NCI-H128 (cell line): Measurements from ENCODE around the gene TFAP2C.
"Not testable (repeated sequence)": the region's sequence is repeated elsewhere in the genome, so short reads cannot be mapped to it uniquely, and the experiment has no call there.

Experiments used
- DNase-seq: peaks from one replicate; lab custom pipeline; 2025; ENCODE audit not compliant: unreplicated experiment; lab: John Stamatoyannopoulos, UW

The TFAP2C gene

DNA sequence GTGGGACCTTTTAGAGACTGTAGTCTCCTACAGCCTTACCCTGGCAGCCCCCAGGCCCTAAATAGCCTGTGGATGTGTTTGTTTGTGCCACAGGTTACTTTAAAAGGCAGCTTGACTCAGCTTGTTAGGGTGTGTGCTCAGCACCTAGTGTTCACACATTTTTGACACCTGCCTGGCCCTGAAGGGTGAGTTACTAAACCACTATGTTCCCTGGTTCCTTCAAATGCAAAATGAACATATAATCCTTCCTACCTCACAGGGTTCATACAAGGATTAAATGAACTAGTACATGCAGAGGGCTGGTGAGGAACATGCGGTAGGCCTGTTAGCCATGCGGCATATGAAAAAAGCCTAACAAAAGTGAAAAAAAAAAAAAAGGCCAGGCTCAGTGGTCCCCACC is 14.9 kb upstream of the TFAP2C start:
- DNase-seq: no peak

GRCh38 chr20:56616716-56617115 is 12.4 kb upstream of the TFAP2C start:
- no peak for DNase-seq

GRCh38 chr20:56617489-56617888 is 11.6 kb upstream of the TFAP2C start:
- DNase-seq: no peak

DNA sequence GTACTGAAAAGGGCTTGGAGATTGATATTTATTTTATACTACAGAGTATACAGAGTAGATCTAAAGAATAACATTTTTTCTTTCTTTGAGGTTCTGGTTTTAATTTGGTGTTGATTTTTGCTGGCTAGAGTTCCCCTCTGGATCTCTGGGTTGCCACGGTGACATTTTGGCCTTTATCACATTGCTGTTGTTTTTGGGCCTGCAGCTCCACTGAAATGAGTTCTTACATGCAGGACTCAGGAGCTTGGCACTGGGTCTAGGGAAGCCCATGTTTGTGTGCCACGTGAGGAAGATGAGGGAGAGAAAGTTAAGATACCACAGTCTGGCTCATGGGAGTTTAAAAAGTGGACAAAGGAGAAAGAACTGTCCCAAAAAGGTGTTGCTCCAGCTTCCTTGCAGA is 7.4 kb upstream of the TFAP2C start:
- DNase-seq: no peak

- DNase-seq: not testable (repeated sequence)
Measured at GRCh38 chr20:56623930-56624329, 5.2 kb upstream of the TFAP2C start.

- DNase-seq: no peak
Measured at GRCh38 chr20:56624786-56625681, 4.1 kb upstream of the TFAP2C start.

DNA sequence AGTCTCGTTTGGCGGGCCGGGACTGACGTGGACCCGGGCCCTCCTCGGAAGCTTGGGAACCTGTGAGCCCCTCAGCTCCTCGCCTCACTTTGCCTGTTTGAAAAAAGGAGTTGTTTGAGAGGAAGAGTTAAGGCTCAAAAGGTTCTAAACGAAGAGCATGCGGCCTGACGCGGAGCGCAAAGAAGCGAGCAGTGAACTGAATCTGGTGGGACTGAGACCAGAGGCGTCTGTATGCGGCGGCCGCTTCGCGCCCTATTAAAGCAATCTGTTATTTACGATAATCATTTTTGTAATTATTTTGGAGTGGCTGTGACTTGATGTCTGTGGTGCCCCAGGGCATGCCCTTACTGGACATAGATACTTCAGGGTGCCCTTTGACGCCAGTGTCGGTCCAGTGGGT is 3.3 kb upstream of the TFAP2C start:
- DNase-seq: no peak

GRCh38 chr20:56626367-56627121 is 2.6 kb upstream of the TFAP2C start:
- DNase-seq: no peak

DNA sequence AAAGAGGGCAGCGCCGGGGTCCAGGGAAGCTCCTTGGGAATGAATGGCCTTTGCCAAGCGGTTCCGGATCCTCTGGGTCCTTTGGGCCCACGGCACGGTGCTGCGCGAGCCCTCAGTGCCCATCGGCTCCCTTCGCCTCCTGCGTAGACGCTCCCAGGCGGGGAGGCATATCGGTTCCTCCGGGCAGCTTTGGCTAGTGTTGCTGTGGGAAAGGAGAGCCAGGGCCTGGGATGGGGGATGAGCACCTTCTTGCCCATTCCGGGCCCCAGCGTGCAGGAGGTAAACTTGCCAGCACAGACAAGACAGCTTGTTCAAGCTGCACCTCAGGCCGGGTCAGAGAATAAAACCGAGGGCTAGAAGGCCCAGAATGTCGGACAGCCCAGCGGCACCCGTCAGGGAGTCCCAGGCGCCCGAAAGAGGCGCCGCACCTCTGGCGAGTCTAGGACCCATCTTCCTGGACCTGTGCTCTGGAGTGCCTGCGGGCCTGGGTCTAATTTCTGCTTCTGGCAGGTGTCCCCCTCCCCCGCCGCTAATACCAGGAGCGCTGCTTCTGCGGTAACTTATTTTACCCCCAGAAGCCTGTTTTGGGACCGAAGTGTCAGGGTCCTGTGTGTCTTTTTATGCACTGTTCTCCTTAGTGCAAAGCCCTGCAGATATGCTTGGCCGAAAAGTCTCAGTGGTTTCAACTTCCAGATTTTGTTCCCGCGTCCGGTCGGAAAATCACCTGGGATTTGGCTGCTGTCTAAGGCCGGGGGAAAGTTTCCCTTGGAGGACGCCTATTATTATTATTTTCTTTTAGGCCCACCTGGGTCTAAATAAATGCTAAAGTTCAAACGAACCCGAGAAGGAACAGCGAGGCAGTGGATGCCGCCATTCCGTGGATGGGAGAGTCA is 1.7 kb upstream of the TFAP2C start:
- DNase-seq: no peak

GRCh38 chr20:56628015-56628872 is 862 bp upstream of the TFAP2C start:
- no peak for DNase-seq

DNA sequence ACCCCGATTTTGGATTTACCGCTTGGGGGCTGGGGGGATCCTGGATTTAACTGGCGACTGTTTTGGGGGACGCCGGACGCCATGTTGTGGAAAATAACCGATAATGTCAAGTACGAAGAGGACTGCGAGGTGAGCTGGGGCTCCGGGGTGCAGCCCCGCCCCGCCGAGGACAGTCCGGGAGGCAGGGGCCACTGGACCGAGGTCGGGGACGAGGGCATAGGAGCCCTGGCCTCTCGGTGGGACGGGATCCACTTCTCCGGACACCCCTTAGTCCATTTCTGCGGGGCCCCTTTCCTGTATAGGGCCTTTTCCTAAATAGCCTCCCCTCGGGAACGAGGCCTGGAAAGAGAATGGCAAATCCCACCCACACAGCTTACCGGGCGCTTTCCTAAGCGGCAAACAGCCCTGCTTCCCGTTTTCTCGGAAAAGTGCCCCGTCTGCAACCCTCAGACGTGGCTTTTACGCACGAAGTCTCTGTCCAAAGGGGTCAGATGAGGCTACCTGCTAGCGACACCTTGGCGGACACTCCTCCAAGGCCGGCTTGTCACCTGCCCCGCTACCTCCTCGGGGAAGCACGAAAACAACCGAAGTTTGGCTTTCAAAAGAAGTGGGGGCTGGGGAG is 469 bp downstream of the TFAP2C start:
- DNase-seq: no peak

DNA sequence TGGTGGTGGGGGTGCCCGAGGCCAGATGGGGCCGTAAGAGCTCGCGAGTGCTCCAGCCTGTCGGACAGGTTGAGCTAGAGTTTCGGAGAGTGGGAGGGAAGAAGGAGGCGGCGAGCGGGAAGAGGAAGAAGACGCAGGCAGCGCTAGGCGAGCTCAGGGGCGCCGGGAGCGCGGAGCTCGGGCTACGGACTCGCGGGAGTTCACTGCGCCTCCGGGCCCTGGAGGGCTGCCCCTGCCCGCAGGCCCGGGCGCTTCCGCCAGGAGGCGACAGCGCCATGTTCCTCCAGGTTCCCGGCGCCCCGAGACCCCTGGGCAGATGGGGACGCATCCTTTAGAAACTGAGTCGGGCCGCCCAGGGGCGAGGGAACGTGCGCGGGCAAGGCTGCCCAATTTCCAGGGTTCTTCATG is 984 bp downstream of the TFAP2C start:
- DNase-seq: no peak

GRCh38 chr20:56630506-56631317 is 1.6 kb downstream of the TFAP2C start:
- no peak for DNase-seq

DNA sequence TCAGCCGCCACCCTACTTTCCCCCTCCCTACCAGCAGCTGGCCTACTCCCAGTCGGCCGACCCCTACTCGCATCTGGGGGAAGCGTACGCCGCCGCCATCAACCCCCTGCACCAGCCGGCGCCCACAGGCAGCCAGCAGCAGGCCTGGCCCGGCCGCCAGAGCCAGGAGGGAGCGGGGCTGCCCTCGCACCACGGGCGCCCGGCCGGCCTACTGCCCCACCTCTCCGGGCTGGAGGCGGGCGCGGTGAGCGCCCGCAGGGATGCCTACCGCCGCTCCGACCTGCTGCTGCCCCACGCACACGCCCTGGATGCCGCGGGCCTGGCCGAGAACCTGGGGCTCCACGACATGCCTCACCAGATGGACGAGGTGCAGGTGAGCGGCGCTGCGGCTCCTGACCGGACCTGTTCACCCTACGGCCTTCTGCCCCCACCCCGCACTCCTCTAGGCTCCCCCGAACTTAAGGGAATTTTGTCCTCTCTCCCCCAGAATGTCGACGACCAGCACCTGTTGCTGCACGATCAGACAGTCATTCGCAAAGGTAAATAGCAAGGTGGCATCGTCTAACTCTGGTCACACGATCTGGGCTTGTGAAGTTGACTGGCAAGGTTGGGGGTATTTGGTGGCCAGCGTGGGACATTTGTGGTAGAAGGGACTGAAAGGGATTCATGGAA is 2.3 kb downstream of the TFAP2C start:
- DNase-seq: no peak

GRCh38 chr20:56631990-56632327 is 2.9 kb downstream of the TFAP2C start:
- DNase-seq: no peak

DNA sequence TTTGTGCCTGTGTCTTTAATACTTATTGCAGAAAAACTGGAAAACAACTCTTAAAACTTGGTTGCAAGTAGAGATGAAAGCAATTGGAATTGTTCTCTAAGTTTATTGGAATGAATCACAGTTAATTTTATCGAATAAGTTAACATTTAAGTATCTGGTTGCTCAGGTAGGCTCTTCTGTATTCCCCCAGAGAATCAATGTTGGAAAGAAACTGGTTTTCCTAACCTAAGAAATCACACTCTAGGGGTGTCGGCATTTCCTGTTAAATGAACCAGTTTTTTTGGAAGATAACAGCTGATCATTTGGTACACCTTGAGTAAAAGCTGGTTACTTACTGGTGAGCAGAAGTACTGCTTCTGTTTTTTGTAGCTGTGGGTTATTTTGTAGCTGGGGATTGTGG is 5.2 kb downstream of the TFAP2C start:
- no peak for DNase-seq

DNA sequence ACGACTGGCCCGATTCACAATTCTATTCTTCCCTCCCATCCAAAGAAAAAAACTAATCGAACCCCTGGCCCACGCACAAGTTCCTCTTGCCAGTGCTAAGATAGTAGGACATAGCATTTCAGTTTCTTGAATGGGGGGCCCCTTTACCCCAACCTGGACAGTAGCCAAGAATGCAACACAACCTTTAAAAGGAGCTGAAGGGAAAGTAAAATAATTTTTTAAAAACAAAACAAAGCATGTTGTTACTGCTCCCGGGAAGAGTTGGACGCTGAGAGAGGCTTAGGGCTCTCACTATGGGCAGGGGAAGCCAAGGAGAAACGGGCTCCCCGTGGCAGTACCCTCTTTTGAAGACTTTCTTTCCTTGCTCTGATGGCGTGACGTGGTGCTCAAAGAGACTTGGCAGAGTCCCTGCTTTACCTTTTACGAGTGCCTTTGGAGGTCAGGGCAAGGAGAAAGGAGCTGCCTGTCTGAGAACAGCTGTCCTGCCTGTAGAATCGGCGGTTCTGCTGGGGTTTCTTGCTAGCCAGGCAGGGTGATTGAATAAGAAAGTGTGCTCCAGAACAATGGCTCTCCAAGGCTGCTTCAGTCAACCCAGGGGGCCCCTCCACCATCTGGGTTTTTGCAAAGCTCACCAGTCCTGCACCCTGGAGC is 5.8 kb downstream of the TFAP2C start:
- no peak for DNase-seq

- DNase-seq: no peak
Measured at GRCh38 chr20:56636716-56637115, 7.6 kb downstream of the TFAP2C start.
